Right lobe of liver (tissue), 6 donors: ENCODE data around the gene DTNB. TPM values are rescaled to one million over a fixed set of nuclear protein-coding genes. Genes with fewer than 3 reads are reported as not detected.
"Not testable (repeated sequence)": the region's sequence is repeated elsewhere in the genome, so short reads cannot be mapped to it uniquely, and the experiment has no call there.

ENCODE experiments used
- ATAC-seq, 4 donors: fragments of 200-7000 bp; cut with Tn5 transposase; one replicate each; pipeline ENCODE4 v1.9.1; 2020; ENCODE audit warnings: mild to moderate bottlenecking in 4 of 4, moderate library complexity in 4 of 4
- DNase-seq, 3 donors: peaks; one replicate each; pipeline ENCODE4 v3.0.0-alpha.2; 2020
- H3K27ac ChIP-seq, 3 donors: fragments of 200-600 bp; one replicate each; pipeline ENCODE4 v1.8.0; 2022
- H3K27me3 ChIP-seq, 2 donors: fragments of 200-600 bp; one replicate each; pipeline ENCODE4 v1.8.0; 2022
- H3K36me3 ChIP-seq, 4 donors: fragments of 200-600 bp; sonication (generic) in 1 of 4; one replicate each; pipeline versions ENCODE4 v1.5.1 to v1.8.0; 2017 to 2022; ENCODE audit warnings: control low read depth in 1 of 4
- H3K4me1 ChIP-seq, 4 donors: fragments of 200-600 bp; sonication (generic) in 1 of 4; one replicate each; pipeline versions ENCODE4 v1.5.1 to v1.8.0; 2017 to 2022; ENCODE audit warnings: control low read depth in 1 of 4
- H3K4me3 ChIP-seq, 3 donors: fragments of 200-600 bp; one replicate each; pipeline ENCODE4 v1.8.0; 2022
- H3K9me3 ChIP-seq, 4 donors: fragments of 200-600 bp; sonication (generic) in 1 of 4; one replicate each; pipeline versions ENCODE4 v1.5.1 to v1.8.0; 2017 to 2022; ENCODE audit warnings: control low read depth in 1 of 4
- CTCF ChIP-seq, 4 donors: fragments of 200-600 bp in 3 of 4; fragments of 450-650 bp in 1 of 4; IDR thresholded peaks; one replicate each; pipeline versions ENCODE4 v1.5.1 to v1.8.0; 2016 to 2022; ENCODE audit warnings: antibody characterized with exemption in 4 of 4, mild to moderate bottlenecking in 2 of 4
- POLR2A ChIP-seq: fragments of 450-650 bp; IDR thresholded peaks from one replicate; pipeline ENCODE4 v1.6.1; 2017; ENCODE audit warnings: antibody characterized with exemption, mild to moderate bottlenecking
- WGBS: methylation state at CpG from one replicate; pipeline ENCODE4 v1.1.6; 2018; ENCODE audit warnings: low coverage, low lambda C conversion rate; ENCODE audit not compliant: insufficient coverage; ENCODE audit errors: missing lambda C conversion rate; 5-methylcytosine and 5-hydroxymethylcytosine counted together
- intact Hi-C, 2 donors: fragments of 100-400 bp; cut with DNase I; formaldehyde crosslinking; loops; one replicate each; pipeline versions ENCODE4 v1.11.2 to v1.14.1; 2022
- total RNA-seq, 6 experiments: library from RNA; depleted of rRNA in 2 of 6; stranded (reverse); fragments of >200 nt in 2 of 6; fragmentation: NEBNext Ultra II Directional in 3 of 6; extraction: Animal tissue kit (Norgen Biotek cat#: 25700) in 3 of 6; gene quantifications; one replicate each; pipeline versions ENCODE4 v1.1.0 to v1.2.4, GENCODE V29; 2016 to 2023
- donor health status: DM: no; HTN: yes; CAD: no.
- donor health status: DM: no; HTN: no; CAD: no.
- donor health status: DM: no; HTN: no; CAD: no.
- donor health status: DM: no; HTN: yes; CAD: no.
- donor health status: DM: no; HTN: yes; CAD: no.

Gene DTNB
- total RNA-seq, 6 experiments from 2014 or later = 7.0 to 10.3 (median 8.8) TPM

DNA sequence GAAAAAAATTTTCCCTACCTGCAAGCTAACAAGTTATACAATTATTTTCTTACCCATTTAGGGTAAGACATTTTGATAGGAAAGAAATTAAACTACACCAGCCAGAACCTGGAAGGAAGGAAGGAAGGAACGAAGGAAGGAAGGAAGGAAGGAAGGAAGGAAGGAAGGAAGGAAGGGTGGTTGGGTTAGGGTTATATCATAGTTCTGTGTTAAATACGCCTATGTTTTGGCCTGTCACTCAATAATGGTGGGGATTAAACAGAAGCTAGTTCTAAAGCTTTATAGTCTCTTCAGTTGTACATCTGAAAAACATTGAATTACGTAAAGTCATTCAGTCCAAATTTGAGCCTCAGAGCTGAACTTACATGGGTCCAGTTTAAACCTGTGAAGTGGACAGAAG, 256.7 kb downstream of the DTNB start:
- 75% methylated on average over 3 of the region's 3 CpGs for WGBS
- no peak overlapping the region for H3K27ac ChIP-seq
- H3K9me3 ChIP-seq = no peaks in the 10 kb centered on the region
- no peaks in the 10 kb centered on the region for H3K27me3 ChIP-seq
- H3K4me3 ChIP-seq = no peak overlapping the region
- TF ChIP-seq CTCF (IDR thresholded peaks at IDR 0.05) = no peak
- TF ChIP-seq POLR2A = no peak
- DNase-seq (no peak), ATAC-seq (no peak)
- H3K4me1 ChIP-seq = peaks cover 0 to 11% (median 3%) of the 10 kb centered on the region in 4 donors
- H3K36me3 ChIP-seq = peaks cover 0 to 2% (median 0%) of the 10 kb centered on the region in 4 donors
- intact Hi-C loops = no loop called here

GRCh38 chr2:25414781-25415180, 258.6 kb downstream of the DTNB start:
- DNase-seq (no peak), ATAC-seq (no peak)
- Histone ChIP-seq H3K36me3 (peaks cover 0 to 2% (median 0%) of the 10 kb centered on the region in 4 donors), H3K9me3 (no peaks in the 10 kb centered on the region), H3K4me1 (no peaks in the 10 kb centered on the region), H3K27ac (no peak overlapping the region), H3K4me3 (no peak overlapping the region), H3K27me3 (no peaks in the 10 kb centered on the region)
- intact Hi-C loops = no loop called here
- TF ChIP-seq POLR2A (no peak), CTCF (IDR thresholded peaks at IDR 0.05) (no peak)
- WGBS = 98% methylated on average over 6 of the region's 6 CpGs

DNA sequence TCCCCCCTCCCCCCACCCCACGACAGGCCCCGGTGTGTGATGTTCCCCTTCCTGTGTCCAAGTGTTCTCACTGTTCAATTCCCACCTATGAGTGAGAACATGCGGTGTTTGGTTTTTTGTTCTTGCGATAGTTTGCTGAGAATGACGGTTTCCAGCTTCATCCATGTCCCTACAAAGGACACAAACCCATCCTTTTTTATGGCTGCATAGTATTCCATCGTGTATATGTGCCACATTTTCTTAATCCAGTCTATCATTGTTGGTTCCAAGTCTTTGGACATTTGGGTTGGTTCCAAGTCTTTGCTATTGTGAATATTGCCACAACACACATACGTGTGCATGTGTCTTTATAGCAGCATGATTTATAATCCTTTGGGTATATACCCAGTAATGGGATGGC, 260.0 kb downstream of the DTNB start:
- H3K9me3 ChIP-seq, H3K27ac ChIP-seq, H3K4me3 ChIP-seq, H3K4me1 ChIP-seq, H3K36me3 ChIP-seq, ATAC-seq, intact Hi-C loops, H3K27me3 ChIP-seq, DNase-seq: not testable (repeated sequence)
- 85% methylated on average over 6 of the region's 7 CpGs for WGBS

DNA sequence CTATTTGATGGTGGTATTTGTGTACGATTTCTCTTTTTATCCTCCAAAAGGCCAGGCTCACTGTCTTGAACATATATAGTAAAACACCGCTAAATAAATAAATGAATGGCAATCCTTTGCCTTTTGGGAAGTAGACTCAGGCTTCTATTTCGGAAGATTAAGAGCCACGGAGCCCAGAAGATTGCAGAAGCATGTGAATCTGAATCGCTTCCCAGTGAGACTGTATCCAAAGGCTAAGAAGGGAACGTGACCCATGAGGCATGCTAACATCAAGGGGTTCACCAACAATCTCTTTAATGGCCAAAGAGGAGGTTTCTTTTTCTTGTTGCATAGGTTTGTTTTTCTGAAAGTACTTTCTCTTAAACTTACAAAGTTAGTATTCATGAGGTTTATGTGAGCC, 261.6 kb downstream of the DTNB start:
- WGBS = 72% methylated on average over 6 of the region's 6 CpGs
- ATAC-seq = no peak
- TF ChIP-seq POLR2A = no peak
- no peak for TF ChIP-seq CTCF (IDR thresholded peaks at IDR 0.05)
- Histone ChIP-seq H3K9me3 (no peaks in the 10 kb centered on the region), H3K4me3 (no peak overlapping the region), H3K4me1 (no peaks in the 10 kb centered on the region), H3K27me3 (no peaks in the 10 kb centered on the region), H3K27ac (no peak overlapping the region), H3K36me3 (no peaks in the 10 kb centered on the region)
- intact Hi-C loops = no loop called here
- no peak for DNase-seq

DNA sequence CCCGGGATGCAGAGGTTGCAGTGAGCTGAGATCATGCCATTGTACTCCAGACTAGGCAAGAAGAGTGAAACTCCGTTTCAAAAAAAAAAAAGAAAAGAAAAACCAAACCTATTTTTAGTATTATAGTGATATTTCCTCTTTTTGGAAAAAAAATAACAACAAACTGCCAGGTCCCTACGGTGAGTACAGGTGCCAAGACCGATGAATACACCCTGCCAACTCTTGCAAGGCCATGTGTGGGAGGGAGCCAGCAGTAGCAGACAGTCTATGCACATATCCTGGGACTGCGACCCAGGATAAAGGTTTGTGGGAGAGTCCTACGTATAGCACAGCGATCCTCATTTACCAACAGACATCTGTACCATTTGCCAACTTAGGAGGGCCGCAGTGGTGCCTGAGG, 262.1 kb downstream of the DTNB start:
- ATAC-seq (peak; percentile 74 to 94 (median 88)), DNase-seq (peak in 2 of 3 donors; percentile 57 to 60)
- Histone ChIP-seq H3K36me3 (no peaks in the 10 kb centered on the region), H3K4me1 (no peaks in the 10 kb centered on the region), H3K27me3 (no peaks in the 10 kb centered on the region), H3K27ac (no peak overlapping the region), H3K4me3 (no peak overlapping the region), H3K9me3 (no peaks in the 10 kb centered on the region)
- 38% methylated on average over 6 of the region's 8 CpGs for WGBS
- TF ChIP-seq POLR2A (no peak), CTCF (IDR thresholded peaks at IDR 0.05) (no peak)
- intact Hi-C loops = no loop called here
